Measurements from ENCODE around the gene MYO5C. TPM values are rescaled to one million over a fixed set of nuclear protein-coding genes. Genes with fewer than 3 reads are reported as not detected.

The MYO5C gene
- total RNA-seq, 1 donor from 2014 or later = 22.9 TPM

- H3K9me3 Mint-ChIP-seq (ENCODE audit: unreplicated experiment) = no peaks in the 10 kb centered on the region
- H3K4me1 Mint-ChIP-seq (ENCODE audit: unreplicated experiment) = peaks cover 4% of the 10 kb centered on the region
- TF ChIP-seq CTCF (IDR thresholded peaks at IDR 0.05; ENCODE audit: unreplicated experiment) = no peak
- no peak for DNase-seq (ENCODE audit: low spot score)
- H3K27me3 Mint-ChIP-seq (ENCODE audit: unreplicated experiment) = peaks cover 7% of the 10 kb centered on the region
- H3K27ac Mint-ChIP-seq (ENCODE audit: unreplicated experiment) = no peak overlapping the region
- H3K4me3 Mint-ChIP-seq (ENCODE audit: unreplicated experiment) = no peak overlapping the region
- H3K36me3 Mint-ChIP-seq (ENCODE audit: low read depth, unreplicated experiment) = no peaks in the 10 kb centered on the region
Measured at GRCh38 chr15:52181938-52182780, 113.4 kb downstream of the MYO5C start.

GRCh38 chr15:52180851-52181450 is 114.7 kb downstream of the MYO5C start:
- Mint-ChIP-seq H3K36me3 (ENCODE audit: low read depth, unreplicated experiment) (no peaks in the 10 kb centered on the region), H3K27ac (ENCODE audit: unreplicated experiment) (peak overlapping the region; percentile 34), H3K9me3 (ENCODE audit: unreplicated experiment) (no peaks in the 10 kb centered on the region), H3K27me3 (ENCODE audit: unreplicated experiment) (peaks cover 7% of the 10 kb centered on the region), H3K4me3 (ENCODE audit: unreplicated experiment) (peak overlapping the region; percentile 83), H3K4me1 (ENCODE audit: unreplicated experiment) (peaks cover 4% of the 10 kb centered on the region)
- TF ChIP-seq CTCF (IDR thresholded peaks at IDR 0.05; ENCODE audit: unreplicated experiment) = no peak
- DNase-seq (ENCODE audit: low spot score) = no peak

- peak; percentile 18 for DNase-seq (ENCODE audit: low spot score)
- H3K4me3 Mint-ChIP-seq (ENCODE audit: unreplicated experiment) = peak overlapping the region; percentile 83
- TF ChIP-seq CTCF (IDR thresholded peaks at IDR 0.05; ENCODE audit: unreplicated experiment) = no peak
- H3K27me3 Mint-ChIP-seq (ENCODE audit: unreplicated experiment) = peaks cover 6% of the 10 kb centered on the region
- H3K9me3 Mint-ChIP-seq (ENCODE audit: unreplicated experiment) = no peaks in the 10 kb centered on the region
- no peaks in the 10 kb centered on the region for H3K36me3 Mint-ChIP-seq (ENCODE audit: low read depth, unreplicated experiment)
- H3K4me1 Mint-ChIP-seq (ENCODE audit: unreplicated experiment) = peaks cover 4% of the 10 kb centered on the region
- no peak overlapping the region for H3K27ac Mint-ChIP-seq (ENCODE audit: unreplicated experiment)
Measured at GRCh38 chr15:52180196-52180835, 115.3 kb downstream of the MYO5C start.

- no peak for TF ChIP-seq CTCF (IDR thresholded peaks at IDR 0.05; ENCODE audit: unreplicated experiment)
- H3K27me3 Mint-ChIP-seq (ENCODE audit: unreplicated experiment) = peaks cover 5% of the 10 kb centered on the region
- peak; percentile 67 for DNase-seq (ENCODE audit: low spot score)
Measured at GRCh38 chr15:52179278-52180195, 116.1 kb downstream of the MYO5C start.

More at GRCh38 chr15:52179278-52180195, 116.1 kb downstream of the MYO5C start:
- Mint-ChIP-seq H3K4me1 (ENCODE audit: unreplicated experiment) (peaks cover 4% of the 10 kb centered on the region), H3K9me3 (ENCODE audit: unreplicated experiment) (no peaks in the 10 kb centered on the region), H3K36me3 (ENCODE audit: low read depth, unreplicated experiment) (no peaks in the 10 kb centered on the region), H3K4me3 (ENCODE audit: unreplicated experiment) (peak overlapping the region; percentile 94), H3K27ac (ENCODE audit: unreplicated experiment) (peak overlapping the region; percentile 50)
